HG02938 (cell line): ENCODE data around the gene DERL2.
"Not testable (repeated sequence)": the region's sequence is repeated elsewhere in the genome, so short reads cannot be mapped to it uniquely, and the experiment has no call there.

Source experiments
- ATAC-seq: cut with Tn5 transposase; IDR thresholded peaks from one replicate; pipeline ENCODE4 v1.9.1; 2021; ENCODE audit warnings: mild to moderate bottlenecking, moderate library complexity; ENCODE audit not compliant: unreplicated experiment

DERL2 gene

GRCh38 chr17:5438716-5439445, 47.1 kb downstream of the DERL2 start, which contains the start of gene C1QBP:
Gene C1QBP (minus strand): TSS chr17:5439155. CDS start chr17:5439073, 82 bp downstream.
- ATAC-seq, result peak; percentile 66

GRCh38 chr17:5437721-5438317, 48.2 kb downstream of the DERL2 start:
- ATAC-seq, result no peak

- not testable (repeated sequence) for ATAC-seq
These were observed 50.1 kb downstream of the DERL2 start for GRCh38 chr17:5435781-5436315.

- no peak for ATAC-seq
These were observed 51.0 kb downstream of the DERL2 start for GRCh38 chr17:5434984-5435383.

- no peak for ATAC-seq
These were observed 53.9 kb downstream of the DERL2 start for GRCh38 chr17:5431949-5432556.

GRCh38 chr17:5431234-5431633, 54.7 kb downstream of the DERL2 start:
- not testable (repeated sequence) for ATAC-seq

- ATAC-seq, result no peak
These were observed 55.5 kb downstream of the DERL2 start for GRCh38 chr17:5430413-5430999.

- no peak for ATAC-seq
These were observed 56.6 kb downstream of the DERL2 start for GRCh38 chr17:5429191-5429887.

- no peak for ATAC-seq
These were observed 60.2 kb downstream of the DERL2 start for GRCh38 chr17:5425826-5426225.

GRCh38 chr17:5424909-5425308, 61.1 kb downstream of the DERL2 start:
- no peak for ATAC-seq

- no peak for ATAC-seq
These were observed 63.5 kb downstream of the DERL2 start for GRCh38 chr17:5422505-5422904.
